ENCODE measurements around the gene ALOXE3.

The ALOXE3 gene

DNA sequence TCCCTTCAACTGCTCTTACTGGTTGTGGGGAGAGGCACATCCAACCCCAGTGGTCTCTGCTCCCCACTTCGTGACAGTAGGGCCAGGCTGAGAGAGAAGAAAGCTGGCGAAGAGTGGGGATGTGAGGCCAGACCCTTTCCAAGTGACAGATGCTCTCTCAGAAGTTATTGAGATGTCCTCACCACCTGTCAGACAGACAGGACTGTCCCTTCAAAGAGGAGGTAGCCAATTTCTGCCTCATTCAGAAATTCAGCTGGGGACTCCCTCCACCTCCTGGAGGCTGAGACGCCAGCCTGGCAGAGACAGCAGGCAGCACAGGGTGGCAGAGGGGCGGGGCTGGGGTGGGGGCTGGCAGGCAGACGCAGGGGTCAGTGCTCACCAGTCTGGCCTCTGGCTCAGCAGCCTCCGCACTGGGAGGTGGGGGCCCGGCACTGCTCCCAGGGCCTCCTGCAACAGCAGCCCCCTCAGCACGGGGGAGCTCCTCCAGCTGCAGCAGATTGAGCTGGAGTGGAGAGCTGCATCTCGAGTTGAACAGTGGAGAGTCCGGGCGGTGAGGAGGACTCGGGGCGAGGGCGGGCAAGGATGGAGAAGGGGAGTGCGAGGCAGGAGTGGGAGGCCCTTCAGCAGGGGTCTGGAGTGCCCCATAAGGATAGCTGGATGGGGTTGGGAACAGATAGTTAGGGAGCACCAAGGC, 24.7 kb upstream of the ALOXE3 start:
- DNase-seq, result no peak

- no peak for DNase-seq
These were observed 24.0 kb upstream of the ALOXE3 start for GRCh38 chr17:8142158-8142886.

- DNase-seq, result no peak
These were observed 23.4 kb upstream of the ALOXE3 start for GRCh38 chr17:8141741-8142140.

DNA sequence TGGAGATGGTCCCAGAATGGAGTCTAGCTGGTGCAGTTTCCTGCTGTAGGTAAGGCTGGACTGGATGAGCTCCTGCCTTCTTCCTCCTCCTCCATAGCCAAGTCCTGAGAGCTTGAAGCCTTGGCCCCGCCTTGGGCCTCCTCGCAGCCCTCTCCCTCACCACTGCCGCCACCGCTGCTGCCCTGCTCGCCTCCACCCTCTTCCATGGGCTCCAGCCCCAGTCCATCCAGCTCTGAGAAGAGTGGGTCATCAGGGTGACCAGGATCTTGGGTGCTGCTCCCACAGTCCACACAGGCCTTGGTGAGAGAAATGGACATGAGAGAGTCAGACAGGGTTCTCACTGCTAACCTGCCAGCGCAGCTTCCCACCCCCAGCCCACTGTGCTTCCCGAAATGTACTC, 22.7 kb upstream of the ALOXE3 start:
- no peak for DNase-seq

- no peak for DNase-seq
These were observed 22.0 kb upstream of the ALOXE3 start for GRCh38 chr17:8140065-8141029.

DNA sequence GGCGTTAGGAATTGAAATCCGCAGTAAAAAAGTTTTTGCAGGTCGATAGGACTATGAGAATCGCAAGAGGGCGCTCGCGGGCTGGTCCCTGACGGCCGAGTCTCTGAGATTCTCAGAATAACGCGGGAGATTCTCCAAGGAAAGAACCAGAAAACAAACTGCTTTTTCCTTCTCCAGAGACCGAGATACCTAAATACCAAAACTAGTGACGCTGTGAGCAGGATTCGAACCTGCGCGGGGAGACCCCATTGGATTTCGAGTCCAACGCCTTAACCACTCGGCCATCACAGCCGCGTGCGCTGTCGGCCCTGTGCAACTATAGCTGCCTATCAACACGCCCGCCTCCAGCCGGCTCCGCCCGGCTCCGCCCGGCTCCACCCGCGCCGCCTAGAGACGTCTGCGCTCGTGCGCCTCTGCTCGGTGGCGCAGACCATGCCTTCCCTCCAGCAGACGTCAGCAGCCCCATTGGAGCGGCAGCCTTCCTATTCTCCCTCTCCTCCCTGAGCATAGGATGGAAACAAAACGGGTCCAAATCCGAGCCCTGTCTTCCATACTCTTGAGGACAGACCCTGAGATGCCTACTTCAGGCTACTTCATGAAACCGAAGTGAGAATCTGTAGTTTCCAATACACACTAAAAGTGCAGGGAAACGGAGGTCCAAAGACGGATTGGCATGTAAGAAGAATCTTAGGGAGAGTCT, 20.5 kb upstream of the ALOXE3 start:
- DNase-seq, result peak; percentile 45 to 99 (median 91)

DNA sequence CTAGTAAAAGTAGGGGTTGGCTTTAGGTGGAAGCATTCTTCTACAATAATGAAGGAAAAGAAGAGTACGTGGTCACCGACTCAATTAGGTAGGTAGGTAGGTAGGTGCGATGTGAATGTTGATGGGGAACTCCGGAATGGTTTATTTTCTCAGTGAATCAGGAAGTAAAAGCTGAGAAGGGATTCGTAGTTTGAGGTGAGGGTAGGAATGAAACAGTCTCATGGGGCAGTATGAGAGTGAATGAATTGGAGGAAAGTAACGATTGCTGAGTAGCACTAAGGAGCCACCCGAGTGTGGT, 20.0 kb upstream of the ALOXE3 start:
- no peak for DNase-seq

GRCh38 chr17:8137645-8138373, 19.5 kb upstream of the ALOXE3 start:
- DNase-seq, result no peak

DNA sequence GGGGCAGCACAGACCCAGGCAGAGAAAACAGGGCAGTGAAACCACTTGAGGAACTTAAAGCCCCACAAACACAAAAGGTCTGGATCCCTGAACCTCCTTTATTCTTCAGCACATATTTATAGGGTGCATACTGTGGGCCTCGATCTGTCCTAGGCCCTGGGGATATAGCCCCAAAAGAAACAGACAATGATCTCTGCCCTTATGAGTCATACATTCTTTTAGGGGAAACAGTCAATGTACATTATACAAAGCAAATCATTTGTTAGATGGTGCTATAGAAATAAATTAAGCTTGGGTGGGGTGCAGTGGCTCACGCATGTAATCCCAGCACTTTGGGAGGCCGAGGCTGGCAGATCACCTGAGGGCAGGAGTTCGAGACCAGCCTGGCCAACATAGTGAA, 15.6 kb upstream of the ALOXE3 start:
- no peak for DNase-seq

- no peak for DNase-seq
These were observed 15.1 kb upstream of the ALOXE3 start for GRCh38 chr17:8133399-8133798.

DNA sequence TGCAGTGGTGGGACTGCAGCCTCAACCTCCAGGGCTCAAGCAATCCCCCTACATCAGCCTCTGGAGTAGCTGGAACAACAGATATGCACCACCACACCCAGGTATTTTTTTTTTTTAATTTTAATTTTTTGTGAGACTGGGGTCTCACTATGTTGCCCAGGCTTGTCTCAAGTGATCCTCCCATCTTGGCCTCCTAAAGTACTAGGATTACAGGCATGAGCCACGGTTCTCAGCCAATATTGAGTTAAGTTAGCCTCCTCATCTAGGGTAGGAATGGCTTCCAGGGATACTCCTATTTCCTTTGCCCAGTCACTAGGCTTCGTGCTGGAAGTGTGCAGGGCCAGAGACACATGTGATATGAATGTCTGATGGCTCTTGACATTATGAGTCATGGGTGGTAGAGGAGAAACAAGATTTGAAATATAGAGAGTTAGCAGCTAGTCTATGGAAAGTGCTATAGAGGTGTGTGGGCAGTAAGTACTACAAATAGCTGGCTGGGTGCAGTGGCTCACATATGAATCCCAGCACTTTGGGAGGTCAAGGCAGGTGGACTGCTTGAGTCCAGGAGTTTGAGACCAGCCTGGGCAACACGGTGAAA, 13.6 kb upstream of the ALOXE3 start:
- DNase-seq, result no peak

GRCh38 chr17:8128125-8128784, 9.9 kb upstream of the ALOXE3 start:
- DNase-seq, result no peak

DNA sequence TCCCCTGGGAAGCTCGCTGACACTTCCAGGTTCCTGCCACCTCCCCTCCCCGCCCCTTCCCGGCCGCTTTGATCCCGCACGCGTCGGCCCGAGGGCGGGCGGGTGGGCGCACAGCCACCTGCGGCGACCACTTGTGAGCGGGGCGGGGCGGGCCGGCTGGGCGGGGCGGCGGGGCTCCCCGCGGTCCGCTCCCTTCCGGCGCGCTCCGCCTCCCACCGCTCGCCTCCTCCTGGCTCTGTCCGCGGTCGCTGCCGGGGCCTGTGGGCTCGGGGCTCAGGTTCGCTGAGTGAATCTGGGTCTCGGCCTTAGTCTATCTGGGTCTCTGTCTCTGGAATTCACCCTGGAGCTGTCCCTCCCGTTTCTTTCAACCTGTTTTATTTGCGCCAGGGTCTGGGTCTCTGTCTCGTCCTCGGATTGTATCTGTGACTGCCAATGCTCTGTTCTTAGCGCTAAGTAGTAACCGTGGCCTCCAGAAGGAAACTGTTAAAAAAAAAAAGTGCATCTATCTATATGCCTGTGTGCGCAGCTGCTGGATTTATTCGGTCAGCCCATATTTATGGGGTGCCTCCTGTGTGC, 8.3 kb upstream of the ALOXE3 start:
- DNase-seq, result peak in 15 of 58 donors; percentile 14 to 70 (median 37)

- DNase-seq, result peak in 5 of 58 donors; percentile 16 to 70 (median 56)
These were observed 7.7 kb upstream of the ALOXE3 start for GRCh38 chr17:8125947-8126490.

DNA sequence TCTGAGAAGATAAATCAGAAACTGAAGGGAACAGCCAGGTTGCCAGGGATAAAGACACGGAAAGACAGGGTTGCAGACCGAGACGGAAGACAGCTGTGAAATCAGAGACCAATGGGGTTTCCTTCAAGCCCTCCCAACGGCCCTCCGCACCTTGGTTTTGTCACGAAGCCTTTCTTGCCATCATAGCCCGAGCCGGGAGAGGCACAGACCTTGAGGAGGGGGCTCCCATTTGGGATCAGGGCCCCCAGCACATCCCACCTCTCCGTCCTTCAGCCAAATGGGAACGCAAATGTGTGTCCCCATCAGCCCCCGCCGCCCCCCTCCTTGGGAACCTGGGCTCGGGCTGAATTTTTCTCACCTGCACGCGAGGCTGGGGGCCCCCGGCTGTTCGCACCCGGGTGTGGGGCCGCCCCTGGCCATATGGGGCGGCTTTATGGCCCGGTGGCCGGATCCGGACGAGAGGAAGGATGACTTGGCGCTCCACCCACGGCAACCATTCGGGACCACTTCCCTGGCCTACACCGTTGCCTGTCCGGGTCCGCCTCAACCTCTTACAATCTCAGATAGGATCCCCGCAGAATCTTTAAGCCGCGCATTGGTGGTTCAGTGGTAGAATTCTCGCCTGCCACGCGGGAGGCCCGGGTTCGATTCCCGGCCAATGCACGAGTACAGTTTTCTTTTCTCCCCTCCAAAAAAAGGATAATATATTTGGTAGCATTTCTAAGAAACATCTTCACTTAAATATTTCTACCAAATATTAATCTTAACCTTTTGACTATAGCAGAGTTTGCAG, 7.0 kb upstream of the ALOXE3 start:
- peak in 55 of 58 donors; percentile 23 to 88 (median 73) for DNase-seq

DNA sequence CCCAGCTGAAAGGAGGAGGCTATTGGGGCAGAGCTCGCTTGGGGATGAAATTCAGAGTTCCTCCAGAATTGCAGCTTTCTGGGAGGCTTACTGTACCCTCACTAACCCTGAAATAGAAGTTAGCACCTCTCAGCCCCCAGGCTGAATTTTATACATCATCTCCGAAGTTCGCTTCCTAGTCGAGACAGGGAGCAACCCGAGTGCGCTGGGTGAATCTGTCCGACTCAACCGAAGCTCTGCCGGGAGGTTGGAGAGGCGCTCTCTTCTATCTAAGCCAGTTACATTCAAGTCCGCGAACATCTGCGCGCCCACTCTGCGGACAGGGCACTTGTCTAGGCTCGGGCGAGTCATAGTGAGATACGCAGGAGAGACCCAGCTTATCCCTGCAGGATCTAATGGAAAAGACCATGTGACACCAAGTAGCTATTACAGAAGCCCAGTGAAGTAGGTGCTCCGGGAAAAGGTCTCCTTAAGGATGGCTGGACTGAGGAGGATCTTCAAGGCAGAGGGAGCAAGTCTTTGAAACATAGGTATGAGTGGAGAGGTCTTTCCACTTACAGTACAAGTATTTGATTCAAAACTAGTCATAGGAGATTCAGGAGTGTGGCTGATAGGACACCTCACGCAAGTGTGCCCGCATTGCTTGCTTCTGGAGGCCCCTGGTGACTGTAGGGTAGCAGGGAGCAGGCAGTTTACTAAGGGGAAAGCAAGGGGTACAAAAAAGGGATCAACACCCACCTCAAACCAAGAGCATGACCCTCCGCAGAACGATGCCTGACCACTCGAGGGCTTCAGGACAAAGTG, 6.2 kb upstream of the ALOXE3 start:
- peak in 8 of 58 donors; percentile 3 to 39 (median 21) for DNase-seq

DNA sequence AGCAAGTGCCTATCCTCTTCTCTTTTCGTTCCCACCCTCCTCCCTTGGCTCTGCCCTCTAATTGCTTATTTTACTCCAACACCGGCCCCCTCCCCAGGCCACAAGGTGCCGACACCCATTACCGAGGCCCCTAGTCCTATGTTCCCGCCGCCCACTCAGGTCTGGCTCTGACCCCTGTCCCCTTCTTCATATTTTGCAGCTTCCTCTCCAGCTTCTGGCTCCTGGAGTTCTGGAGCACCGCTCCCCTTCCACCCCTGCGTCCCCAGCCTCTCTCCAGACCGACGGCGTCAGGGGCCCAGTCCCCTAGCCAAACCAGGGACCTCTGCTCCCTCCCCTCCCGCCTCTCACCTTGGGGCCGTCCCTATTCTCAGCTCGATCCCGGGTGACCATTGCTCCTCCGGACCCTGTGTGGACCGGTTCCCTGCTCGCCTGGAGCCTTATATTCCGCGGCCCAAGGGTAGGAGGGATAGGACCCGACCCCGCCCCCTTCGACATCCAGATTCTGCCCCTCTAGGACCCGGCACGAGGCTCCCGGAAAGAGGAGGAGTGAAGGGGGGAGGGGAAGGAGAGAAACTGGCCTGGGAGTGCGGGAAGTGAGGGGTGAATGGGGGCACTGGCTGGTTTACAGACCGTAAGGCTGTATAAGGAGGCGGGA, 5.5 kb upstream of the ALOXE3 start, which contains the start of gene HES7:
TSS of gene HES7 (minus strand) at position 412 of the 655 bp plus-strand sequence. CDS start at position 390, 22 bp downstream.
- no peak for DNase-seq
